B cell (primary cell): ENCODE data around the gene NLRC5.

Source experiments
- EZH2 ChIP-seq: IDR thresholded peaks from 2 replicates; pipeline ENCODE4 v1.6.1; 2012; ENCODE audit warnings: borderline replicate concordance, low read depth, mild to moderate bottlenecking, moderate library complexity, low read length; ENCODE audit not compliant: insufficient read depth, poor library complexity, severe bottlenecking
- TF ChIP-seq, protein P1 (sequence below): fragments of 200-600 bp; IDR thresholded peaks from one replicate; pipeline ENCODE4 v1.8.0; 2022; ENCODE audit warnings: antibody characterized with exemption, mild to moderate bottlenecking

DNA sequence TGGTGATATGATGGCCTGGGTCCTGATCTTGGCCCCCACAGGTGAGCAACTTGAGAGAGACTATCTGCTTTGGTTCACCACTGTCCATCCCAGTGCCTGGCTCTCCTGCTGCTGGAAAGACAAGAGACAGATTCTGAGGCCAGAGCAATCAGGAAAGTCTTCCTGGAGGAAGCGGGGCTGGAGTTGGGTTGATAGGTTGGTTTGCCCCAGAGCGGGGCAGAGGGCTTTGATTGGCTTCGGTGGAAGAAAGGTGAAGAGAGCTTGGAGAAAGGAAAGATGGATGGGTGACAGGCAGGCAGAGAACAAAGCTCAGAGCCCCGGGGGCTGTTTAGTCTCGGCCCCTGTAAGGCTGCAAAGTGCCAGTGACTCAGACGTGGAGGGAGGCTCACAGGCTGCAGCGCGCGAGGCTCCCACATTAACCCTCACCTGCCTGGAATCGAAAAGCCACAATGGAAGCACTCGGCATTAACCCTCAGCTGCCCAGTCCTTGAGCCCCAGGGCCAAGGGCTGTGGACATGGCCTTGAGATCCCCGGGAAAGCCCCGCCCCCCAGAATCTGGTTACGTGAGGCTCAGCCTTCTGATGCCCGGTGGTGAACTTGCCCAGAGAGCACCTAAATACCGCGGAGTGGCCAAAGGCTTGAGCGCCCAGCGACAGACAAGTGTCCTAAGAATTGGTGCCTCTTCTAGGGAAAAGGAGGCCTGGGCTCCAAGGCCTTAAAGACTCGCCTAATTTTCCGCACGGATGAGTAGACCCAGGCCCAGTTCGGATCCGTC is 102.0 kb downstream of the NLRC5 start:
- TF ChIP-seq, protein P1, sequence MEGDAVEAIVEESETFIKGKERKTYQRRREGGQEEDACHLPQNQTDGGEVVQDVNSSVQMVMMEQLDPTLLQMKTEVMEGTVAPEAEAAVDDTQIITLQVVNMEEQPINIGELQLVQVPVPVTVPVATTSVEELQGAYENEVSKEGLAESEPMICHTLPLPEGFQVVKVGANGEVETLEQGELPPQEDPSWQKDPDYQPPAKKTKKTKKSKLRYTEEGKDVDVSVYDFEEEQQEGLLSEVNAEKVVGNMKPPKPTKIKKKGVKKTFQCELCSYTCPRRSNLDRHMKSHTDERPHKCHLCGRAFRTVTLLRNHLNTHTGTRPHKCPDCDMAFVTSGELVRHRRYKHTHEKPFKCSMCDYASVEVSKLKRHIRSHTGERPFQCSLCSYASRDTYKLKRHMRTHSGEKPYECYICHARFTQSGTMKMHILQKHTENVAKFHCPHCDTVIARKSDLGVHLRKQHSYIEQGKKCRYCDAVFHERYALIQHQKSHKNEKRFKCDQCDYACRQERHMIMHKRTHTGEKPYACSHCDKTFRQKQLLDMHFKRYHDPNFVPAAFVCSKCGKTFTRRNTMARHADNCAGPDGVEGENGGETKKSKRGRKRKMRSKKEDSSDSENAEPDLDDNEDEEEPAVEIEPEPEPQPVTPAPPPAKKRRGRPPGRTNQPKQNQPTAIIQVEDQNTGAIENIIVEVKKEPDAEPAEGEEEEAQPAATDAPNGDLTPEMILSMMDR = no peak
- TF ChIP-seq EZH2 = no peak
